ENCODE data around the gene BMX.

DNA sequence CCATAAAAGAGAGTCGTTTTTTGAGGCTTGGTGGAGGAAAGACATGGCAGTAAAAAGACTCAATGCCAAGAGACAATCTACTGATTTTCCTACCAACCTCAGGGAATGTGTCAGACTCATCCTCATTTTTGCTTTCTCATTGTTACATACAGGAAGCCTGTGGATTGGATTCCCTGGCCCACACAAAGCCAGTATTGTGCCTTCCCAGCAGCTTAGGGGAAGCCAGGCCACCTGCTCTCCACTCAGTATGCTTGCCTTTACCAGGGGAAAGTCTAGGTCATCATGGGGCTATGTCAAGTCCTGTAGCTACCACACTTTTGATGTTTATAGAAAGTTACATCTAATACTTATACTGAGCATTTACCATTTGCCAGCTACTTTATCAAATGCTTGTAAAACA is 11.0 kb downstream of the BMX start:
- TF ChIP-seq POLR2A (IDR thresholded peaks at IDR 0.05), result no peak
- TF ChIP-seq, protein P1, sequence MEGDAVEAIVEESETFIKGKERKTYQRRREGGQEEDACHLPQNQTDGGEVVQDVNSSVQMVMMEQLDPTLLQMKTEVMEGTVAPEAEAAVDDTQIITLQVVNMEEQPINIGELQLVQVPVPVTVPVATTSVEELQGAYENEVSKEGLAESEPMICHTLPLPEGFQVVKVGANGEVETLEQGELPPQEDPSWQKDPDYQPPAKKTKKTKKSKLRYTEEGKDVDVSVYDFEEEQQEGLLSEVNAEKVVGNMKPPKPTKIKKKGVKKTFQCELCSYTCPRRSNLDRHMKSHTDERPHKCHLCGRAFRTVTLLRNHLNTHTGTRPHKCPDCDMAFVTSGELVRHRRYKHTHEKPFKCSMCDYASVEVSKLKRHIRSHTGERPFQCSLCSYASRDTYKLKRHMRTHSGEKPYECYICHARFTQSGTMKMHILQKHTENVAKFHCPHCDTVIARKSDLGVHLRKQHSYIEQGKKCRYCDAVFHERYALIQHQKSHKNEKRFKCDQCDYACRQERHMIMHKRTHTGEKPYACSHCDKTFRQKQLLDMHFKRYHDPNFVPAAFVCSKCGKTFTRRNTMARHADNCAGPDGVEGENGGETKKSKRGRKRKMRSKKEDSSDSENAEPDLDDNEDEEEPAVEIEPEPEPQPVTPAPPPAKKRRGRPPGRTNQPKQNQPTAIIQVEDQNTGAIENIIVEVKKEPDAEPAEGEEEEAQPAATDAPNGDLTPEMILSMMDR (IDR thresholded peaks at IDR 0.05), result no peak

All from body of pancreas (tissue), 4 donors.